Activated T-cell treated with anti-CD3 and anti-CD28 coated beads for 1 hour (primary cell): ENCODE results near the gene TNRC18.
"Not testable (repeated sequence)": the region's sequence is repeated elsewhere in the genome, so short reads cannot be mapped to it uniquely, and the experiment has no call there.

Experiments used
- DNase-seq: peaks from one replicate; pipeline ENCODE4 v3.0.0-alpha.2; 2020; ENCODE audit warnings: low read depth

TNRC18 gene

GRCh38 chr7:5291301-5291700 lies 132.3 kb downstream of the TNRC18 start:
- DNase-seq = no peak

GRCh38 chr7:5289355-5289754 lies 134.3 kb downstream of the TNRC18 start:
- no peak for DNase-seq

- not testable (repeated sequence) for DNase-seq
Measured at GRCh38 chr7:5288560-5288959, 135.1 kb downstream of the TNRC18 start.

GRCh38 chr7:5287802-5288201 lies 135.8 kb downstream of the TNRC18 start:
- no peak for DNase-seq

- DNase-seq = not testable (repeated sequence)
Measured at GRCh38 chr7:5287373-5287772, 136.3 kb downstream of the TNRC18 start.

- no peak for DNase-seq
Measured at GRCh38 chr7:5286933-5287332, 136.7 kb downstream of the TNRC18 start.

- no peak for DNase-seq
Measured at GRCh38 chr7:5284304-5285281, 139.0 kb downstream of the TNRC18 start.

- DNase-seq = no peak
Measured at GRCh38 chr7:5283421-5284303, 140.0 kb downstream of the TNRC18 start.

GRCh38 chr7:5282543-5283316 lies 140.9 kb downstream of the TNRC18 start, which contains the start of gene SLC29A4:
TSS of gene SLC29A4 (plus strand) at chr7:5282943. CDS start at chr7:5287817, 4,874 bp downstream.
- DNase-seq = no peak

- not testable (repeated sequence) for DNase-seq
Measured at GRCh38 chr7:5281598-5282500, 141.8 kb downstream of the TNRC18 start.

- no peak for DNase-seq
Measured at GRCh38 chr7:5279734-5280133, 143.9 kb downstream of the TNRC18 start.

- no peak for DNase-seq
Measured at GRCh38 chr7:5278766-5279165, 144.9 kb downstream of the TNRC18 start.

GRCh38 chr7:5276611-5277010 lies 147.0 kb downstream of the TNRC18 start:
- no peak for DNase-seq

GRCh38 chr7:5276123-5276522 lies 147.5 kb downstream of the TNRC18 start:
- not testable (repeated sequence) for DNase-seq

- not testable (repeated sequence) for DNase-seq
Measured at GRCh38 chr7:5275510-5275909, 148.1 kb downstream of the TNRC18 start.

- not testable (repeated sequence) for DNase-seq
Measured at GRCh38 chr7:5274985-5275431, 148.6 kb downstream of the TNRC18 start.

GRCh38 chr7:5274441-5274840 lies 149.2 kb downstream of the TNRC18 start:
- DNase-seq = no peak

- not testable (repeated sequence) for DNase-seq
Measured at GRCh38 chr7:5273831-5274405, 149.7 kb downstream of the TNRC18 start.

- no peak for DNase-seq
Measured at GRCh38 chr7:5270788-5271187, 152.8 kb downstream of the TNRC18 start.

- not testable (repeated sequence) for DNase-seq
Measured at GRCh38 chr7:5269992-5270657, 153.5 kb downstream of the TNRC18 start.
